ENCODE data around the gene PHF21A. TPM values are rescaled to one million over a fixed set of nuclear protein-coding genes. Genes with fewer than 3 reads are reported as not detected.

PHF21A gene
- polyA plus RNA-seq, 1 donor (not counting 4 experiments of a cell fraction or from before 2014, with no cell fraction given): 16.1 TPM

DNA sequence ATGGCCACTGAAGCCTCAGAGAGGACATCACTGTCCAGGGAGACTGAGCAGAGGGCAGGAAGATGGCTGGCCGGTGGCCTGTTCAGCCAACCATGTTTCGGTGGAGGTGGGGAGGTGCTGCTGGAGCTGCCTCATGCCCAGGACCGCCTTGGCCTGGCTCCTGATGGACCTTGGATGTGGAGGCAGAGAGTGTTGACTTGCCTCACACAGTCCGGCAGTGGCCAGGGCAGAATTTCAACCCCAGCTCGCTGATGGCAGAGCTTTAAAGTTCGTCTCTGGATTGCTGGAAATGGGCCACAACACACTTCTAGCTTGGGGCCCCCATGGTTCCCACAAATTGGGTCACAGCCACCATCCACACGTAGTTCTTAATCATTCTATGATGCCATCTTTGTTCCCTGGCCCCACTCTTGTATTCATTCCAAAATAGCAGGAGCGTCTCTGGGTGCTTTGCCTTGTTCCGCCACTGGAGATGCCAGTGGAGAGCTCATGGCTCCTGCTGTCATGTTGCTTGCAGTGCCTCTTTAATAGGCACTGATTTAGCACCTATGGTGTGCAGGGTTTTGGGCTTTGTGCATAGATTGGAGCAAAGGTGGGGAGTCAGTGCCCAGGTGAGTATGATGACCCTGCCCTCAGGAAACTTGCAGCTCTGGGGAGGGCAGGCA is 230.2 kb downstream of the PHF21A start:
- no peak overlapping the region for H2AFZ ChIP-seq (ENCODE audit: control insufficient read depth, low read length)
- H3K27me3 ChIP-seq (ENCODE audit: control insufficient read depth, extremely low read depth, insufficient read depth, low read length): peaks cover 4% of the 10 kb centered on the region
- no peak overlapping the region for H3K4me3 ChIP-seq (ENCODE audit: control insufficient read depth in 2 of 3, extremely low read depth in 1 of 3, insufficient read depth in 2 of 3, low read depth in 1 of 3, low read length in 3 of 3)
- no peaks in the 10 kb centered on the region for H3K79me2 ChIP-seq (ENCODE audit: control insufficient read depth, insufficient read depth, low read length)
- no peaks in the 10 kb centered on the region for H3K4me1 ChIP-seq (ENCODE audit: control insufficient read depth, extremely low read depth, insufficient read depth, low read length)
- TF ChIP-seq, protein P1, sequence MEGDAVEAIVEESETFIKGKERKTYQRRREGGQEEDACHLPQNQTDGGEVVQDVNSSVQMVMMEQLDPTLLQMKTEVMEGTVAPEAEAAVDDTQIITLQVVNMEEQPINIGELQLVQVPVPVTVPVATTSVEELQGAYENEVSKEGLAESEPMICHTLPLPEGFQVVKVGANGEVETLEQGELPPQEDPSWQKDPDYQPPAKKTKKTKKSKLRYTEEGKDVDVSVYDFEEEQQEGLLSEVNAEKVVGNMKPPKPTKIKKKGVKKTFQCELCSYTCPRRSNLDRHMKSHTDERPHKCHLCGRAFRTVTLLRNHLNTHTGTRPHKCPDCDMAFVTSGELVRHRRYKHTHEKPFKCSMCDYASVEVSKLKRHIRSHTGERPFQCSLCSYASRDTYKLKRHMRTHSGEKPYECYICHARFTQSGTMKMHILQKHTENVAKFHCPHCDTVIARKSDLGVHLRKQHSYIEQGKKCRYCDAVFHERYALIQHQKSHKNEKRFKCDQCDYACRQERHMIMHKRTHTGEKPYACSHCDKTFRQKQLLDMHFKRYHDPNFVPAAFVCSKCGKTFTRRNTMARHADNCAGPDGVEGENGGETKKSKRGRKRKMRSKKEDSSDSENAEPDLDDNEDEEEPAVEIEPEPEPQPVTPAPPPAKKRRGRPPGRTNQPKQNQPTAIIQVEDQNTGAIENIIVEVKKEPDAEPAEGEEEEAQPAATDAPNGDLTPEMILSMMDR (optimal IDR thresholded peaks at IDR 0.05 in 1 of 3, IDR thresholded peaks at IDR 0.05 in 1 of 3, conservative IDR thresholded peaks at IDR 0.05 in 1 of 3; ENCODE audit: extremely low read depth in 1 of 3, insufficient read depth in 2 of 3, low read length in 3 of 3): peak in 1 of 3 experiments; percentile 9
- TF ChIP-seq EZH2 (IDR thresholded peaks at IDR 0.05; ENCODE audit: low read length): no peak
- FAIRE-seq (no peak), DNase-seq (ENCODE audit: low read depth, low spot score) (no peak)
- no peaks in the 10 kb centered on the region for H4K20me1 ChIP-seq (ENCODE audit: control insufficient read depth, extremely low read depth, insufficient read depth, low read length)
- H3K27ac ChIP-seq (ENCODE audit: control insufficient read depth, insufficient read depth, low read length): no peak overlapping the region
- H3K9me3 ChIP-seq (ENCODE audit: control insufficient read depth, low read depth, low read length): no peaks in the 10 kb centered on the region
- no peaks in the 10 kb centered on the region for H3K36me3 ChIP-seq (ENCODE audit: control insufficient read depth in 2 of 2, extremely low read depth in 1 of 2, insufficient read depth in 2 of 2, low read length in 2 of 2)
- no peak overlapping the region for H3K4me2 ChIP-seq (ENCODE audit: control insufficient read depth, extremely low read depth, insufficient read depth, low read depth, low read length)
- no peaks in the 10 kb centered on the region for H3K9me1 ChIP-seq (ENCODE audit: control insufficient read depth, extremely low read depth, insufficient read depth, low read length)
- no peak overlapping the region for H3K9ac ChIP-seq (ENCODE audit: control insufficient read depth, extremely low read depth, insufficient read depth, low read length)
- dilution Hi-C loops (cut with MboI; ENCODE audit: extremely low pct_ligation_motif_present, low sequenced_read_pairs): no loop called here

- H3K4me2 ChIP-seq (ENCODE audit: control insufficient read depth, extremely low read depth, insufficient read depth, low read depth, low read length): no peak overlapping the region
- no peak for TF ChIP-seq EZH2 (IDR thresholded peaks at IDR 0.05; ENCODE audit: low read length)
- no peaks in the 10 kb centered on the region for H3K36me3 ChIP-seq (ENCODE audit: control insufficient read depth in 2 of 2, extremely low read depth in 1 of 2, insufficient read depth in 2 of 2, low read length in 2 of 2)
- no peak for DNase-seq (ENCODE audit: low read depth, low spot score)
- FAIRE-seq: no peak
- no peaks in the 10 kb centered on the region for H3K9me1 ChIP-seq (ENCODE audit: control insufficient read depth, extremely low read depth, insufficient read depth, low read length)
- H3K27ac ChIP-seq (ENCODE audit: control insufficient read depth, insufficient read depth, low read length): no peak overlapping the region
- no peak overlapping the region for H2AFZ ChIP-seq (ENCODE audit: control insufficient read depth, low read length)
- H3K27me3 ChIP-seq (ENCODE audit: control insufficient read depth, extremely low read depth, insufficient read depth, low read length): peaks cover 4% of the 10 kb centered on the region
- H3K4me1 ChIP-seq (ENCODE audit: control insufficient read depth, extremely low read depth, insufficient read depth, low read length): no peaks in the 10 kb centered on the region
- no peak overlapping the region for H3K4me3 ChIP-seq (ENCODE audit: control insufficient read depth in 2 of 3, extremely low read depth in 1 of 3, insufficient read depth in 2 of 3, low read depth in 1 of 3, low read length in 3 of 3)
- H3K9ac ChIP-seq (ENCODE audit: control insufficient read depth, extremely low read depth, insufficient read depth, low read length): no peak overlapping the region
- no peaks in the 10 kb centered on the region for H4K20me1 ChIP-seq (ENCODE audit: control insufficient read depth, extremely low read depth, insufficient read depth, low read length)
- no peaks in the 10 kb centered on the region for H3K9me3 ChIP-seq (ENCODE audit: control insufficient read depth, low read depth, low read length)
- dilution Hi-C loops (cut with MboI; ENCODE audit: extremely low pct_ligation_motif_present, low sequenced_read_pairs): no loop called here
- no peaks in the 10 kb centered on the region for H3K79me2 ChIP-seq (ENCODE audit: control insufficient read depth, insufficient read depth, low read length)
Measured at GRCh38 chr11:45889966-45890365, 231.3 kb downstream of the PHF21A start.

DNA sequence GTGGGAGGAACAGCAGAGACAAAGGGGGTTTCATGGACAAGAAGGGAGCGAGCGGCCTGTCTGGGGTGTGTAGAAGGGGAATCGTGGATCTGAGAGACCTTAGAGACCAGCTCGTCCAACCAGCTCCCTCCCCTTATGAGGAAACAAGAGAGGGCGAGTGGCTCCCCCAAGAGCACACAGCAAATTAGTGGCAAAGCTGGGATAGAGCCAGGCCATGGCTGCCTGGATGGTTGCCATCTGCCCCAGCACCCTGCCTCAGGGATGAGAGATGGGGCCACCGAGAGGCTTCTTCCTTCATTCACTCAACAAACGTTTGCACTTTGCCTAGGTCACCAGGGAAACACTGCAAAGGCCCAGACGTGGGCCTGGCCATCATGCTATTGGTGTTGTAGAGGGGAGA is 231.7 kb downstream of the PHF21A start:
- Histone ChIP-seq H3K79me2 (ENCODE audit: control insufficient read depth, insufficient read depth, low read length) (no peaks in the 10 kb centered on the region), H3K4me3 (ENCODE audit: control insufficient read depth in 2 of 3, extremely low read depth in 1 of 3, insufficient read depth in 2 of 3, low read depth in 1 of 3, low read length in 3 of 3) (no peak overlapping the region)
- dilution Hi-C loops (cut with MboI; ENCODE audit: extremely low pct_ligation_motif_present, low sequenced_read_pairs): no loop called here

More for the DNA sequence above, 231.7 kb downstream of the PHF21A start:
- H3K4me2 ChIP-seq (ENCODE audit: control insufficient read depth, extremely low read depth, insufficient read depth, low read depth, low read length): no peak overlapping the region
- DNase-seq (ENCODE audit: low read depth, low spot score) (no peak), FAIRE-seq (no peak)
- H3K9ac ChIP-seq (ENCODE audit: control insufficient read depth, extremely low read depth, insufficient read depth, low read length): no peak overlapping the region
- H3K9me3 ChIP-seq (ENCODE audit: control insufficient read depth, low read depth, low read length): no peaks in the 10 kb centered on the region
- no peaks in the 10 kb centered on the region for H3K36me3 ChIP-seq (ENCODE audit: control insufficient read depth in 2 of 2, extremely low read depth in 1 of 2, insufficient read depth in 2 of 2, low read length in 2 of 2)
- no peak overlapping the region for H3K27ac ChIP-seq (ENCODE audit: control insufficient read depth, insufficient read depth, low read length)
- no peaks in the 10 kb centered on the region for H3K4me1 ChIP-seq (ENCODE audit: control insufficient read depth, extremely low read depth, insufficient read depth, low read length)
- peaks cover 4% of the 10 kb centered on the region for H3K27me3 ChIP-seq (ENCODE audit: control insufficient read depth, extremely low read depth, insufficient read depth, low read length)
- H4K20me1 ChIP-seq (ENCODE audit: control insufficient read depth, extremely low read depth, insufficient read depth, low read length): no peaks in the 10 kb centered on the region
- no peak for TF ChIP-seq EZH2 (IDR thresholded peaks at IDR 0.05; ENCODE audit: low read length)
- TF ChIP-seq, protein P1 (optimal IDR thresholded peaks at IDR 0.05 in 1 of 3, IDR thresholded peaks at IDR 0.05 in 1 of 3, conservative IDR thresholded peaks at IDR 0.05 in 1 of 3; ENCODE audit: extremely low read depth in 1 of 3, insufficient read depth in 2 of 3, low read length in 3 of 3): no peak
- no peak overlapping the region for H2AFZ ChIP-seq (ENCODE audit: control insufficient read depth, low read length)
- H3K9me1 ChIP-seq (ENCODE audit: control insufficient read depth, extremely low read depth, insufficient read depth, low read length): no peaks in the 10 kb centered on the region

All from keratinocyte (primary cell).